ENCODE data around the gene MED23. TPM values are rescaled to one million over a fixed set of nuclear protein-coding genes. Genes with fewer than 3 reads are reported as not detected.

MED23 gene
- total and polyA plus RNA-seq, 2 donors (not counting 1 experiment from before 2014, with no cell fraction given), result 25.1 to 27.4 TPM

- H3K4me3 ChIP-seq (replicated peaks in 1 of 4; ENCODE audit: control extremely low read depth in 1 of 4, insufficient read depth in 1 of 4, low read depth in 3 of 4, low read length in 4 of 4), result no peak overlapping the region
- no peaks in the 10 kb centered on the region for H3K36me3 ChIP-seq (ENCODE audit: control insufficient read depth, insufficient read depth, low read length)
- no peaks in the 10 kb centered on the region for H3K4me1 ChIP-seq (ENCODE audit: control insufficient read depth, extremely low read depth, insufficient read depth, low read length)
- no peak overlapping the region for H3K27ac ChIP-seq (ENCODE audit: insufficient read depth, low read length)
- H3K9ac ChIP-seq (ENCODE audit: insufficient read depth, low read length), result no peak overlapping the region
- no peak overlapping the region for H3K4me2 ChIP-seq (ENCODE audit: extremely low read depth, insufficient read depth, low read length)
- H4K20me1 ChIP-seq (ENCODE audit: control insufficient read depth, extremely low read depth, insufficient read depth, low read length), result no peaks in the 10 kb centered on the region
- no peak overlapping the region for H2AFZ ChIP-seq (ENCODE audit: low read length)
- no peaks in the 10 kb centered on the region for H3K79me2 ChIP-seq (ENCODE audit: control insufficient read depth, insufficient read depth, low read length)
- H3K9me3 ChIP-seq (ENCODE audit: control insufficient read depth, insufficient read depth, low read depth, low read length), result no peaks in the 10 kb centered on the region
- TF ChIP-seq EZH2 (IDR thresholded peaks at IDR 0.05; ENCODE audit: low read length, missing control alignments) (no peak), CTCF (conservative IDR thresholded peaks at IDR 0.05 in 1 of 2, IDR thresholded peaks at IDR 0.05 in 1 of 2; ENCODE audit: low read depth in 1 of 2, low read length in 2 of 2) (no peak)
- no peaks in the 10 kb centered on the region for H3K27me3 ChIP-seq (ENCODE audit: control insufficient read depth, insufficient read depth, low read length)
- DNase-seq (ENCODE audit: low read depth in 2 of 2), result no peak
Measured at GRCh38 chr6:131640576-131640975, 12.5 kb upstream of the MED23 start.

- Histone ChIP-seq H3K4me3 (replicated peaks in 1 of 4; ENCODE audit: control extremely low read depth in 1 of 4, insufficient read depth in 1 of 4, low read depth in 3 of 4, low read length in 4 of 4) (no peak overlapping the region), H3K4me1 (ENCODE audit: control insufficient read depth, extremely low read depth, insufficient read depth, low read length) (no peaks in the 10 kb centered on the region), H3K27me3 (ENCODE audit: control insufficient read depth, insufficient read depth, low read length) (no peaks in the 10 kb centered on the region), H3K36me3 (ENCODE audit: control insufficient read depth, insufficient read depth, low read length) (no peaks in the 10 kb centered on the region), H4K20me1 (ENCODE audit: control insufficient read depth, extremely low read depth, insufficient read depth, low read length) (no peaks in the 10 kb centered on the region), H3K9me3 (ENCODE audit: control insufficient read depth, insufficient read depth, low read depth, low read length) (no peaks in the 10 kb centered on the region), H3K4me2 (ENCODE audit: extremely low read depth, insufficient read depth, low read length) (no peak overlapping the region), H3K79me2 (ENCODE audit: control insufficient read depth, insufficient read depth, low read length) (no peaks in the 10 kb centered on the region), H2AFZ (ENCODE audit: low read length) (no peak overlapping the region), H3K9ac (ENCODE audit: insufficient read depth, low read length) (no peak overlapping the region), H3K27ac (ENCODE audit: insufficient read depth, low read length) (no peak overlapping the region)
- no peak for DNase-seq (ENCODE audit: low read depth in 2 of 2)
- TF ChIP-seq EZH2 (IDR thresholded peaks at IDR 0.05; ENCODE audit: low read length, missing control alignments) (no peak), CTCF (conservative IDR thresholded peaks at IDR 0.05 in 1 of 2, IDR thresholded peaks at IDR 0.05 in 1 of 2; ENCODE audit: low read depth in 1 of 2, low read length in 2 of 2) (no peak)
Measured at GRCh38 chr6:131640100-131640499, 12.1 kb upstream of the MED23 start.

GRCh38 chr6:131638013-131638412 lies 10.0 kb upstream of the MED23 start:
- H2AFZ ChIP-seq (ENCODE audit: low read length), result no peak overlapping the region
- H3K27me3 ChIP-seq (ENCODE audit: control insufficient read depth, insufficient read depth, low read length), result no peaks in the 10 kb centered on the region
- no peaks in the 10 kb centered on the region for H3K36me3 ChIP-seq (ENCODE audit: control insufficient read depth, insufficient read depth, low read length)
- no peak overlapping the region for H3K4me2 ChIP-seq (ENCODE audit: extremely low read depth, insufficient read depth, low read length)
- no peak overlapping the region for H3K9ac ChIP-seq (ENCODE audit: insufficient read depth, low read length)
- H3K9me3 ChIP-seq (ENCODE audit: control insufficient read depth, insufficient read depth, low read depth, low read length), result no peaks in the 10 kb centered on the region
- DNase-seq (ENCODE audit: low read depth in 2 of 2), result no peak
- H3K27ac ChIP-seq (ENCODE audit: insufficient read depth, low read length), result no peak overlapping the region
- TF ChIP-seq CTCF (conservative IDR thresholded peaks at IDR 0.05 in 1 of 2, IDR thresholded peaks at IDR 0.05 in 1 of 2; ENCODE audit: low read depth in 1 of 2, low read length in 2 of 2) (no peak), EZH2 (IDR thresholded peaks at IDR 0.05; ENCODE audit: low read length, missing control alignments) (no peak)
- no peaks in the 10 kb centered on the region for H4K20me1 ChIP-seq (ENCODE audit: control insufficient read depth, extremely low read depth, insufficient read depth, low read length)
- H3K79me2 ChIP-seq (ENCODE audit: control insufficient read depth, insufficient read depth, low read length), result no peaks in the 10 kb centered on the region
- H3K4me1 ChIP-seq (ENCODE audit: control insufficient read depth, extremely low read depth, insufficient read depth, low read length), result no peaks in the 10 kb centered on the region
- no peak overlapping the region for H3K4me3 ChIP-seq (replicated peaks in 1 of 4; ENCODE audit: control extremely low read depth in 1 of 4, insufficient read depth in 1 of 4, low read depth in 3 of 4, low read length in 4 of 4)

Data from fibroblast of lung (primary cell).